SW 1271 (cell line): ENCODE data around the gene SLC35E1.

Experiments used
- DNase-seq, 2 experiments: peaks; one replicate each; lab custom pipeline; 2025; lab: John Stamatoyannopoulos, UW

Gene SLC35E1

DNA sequence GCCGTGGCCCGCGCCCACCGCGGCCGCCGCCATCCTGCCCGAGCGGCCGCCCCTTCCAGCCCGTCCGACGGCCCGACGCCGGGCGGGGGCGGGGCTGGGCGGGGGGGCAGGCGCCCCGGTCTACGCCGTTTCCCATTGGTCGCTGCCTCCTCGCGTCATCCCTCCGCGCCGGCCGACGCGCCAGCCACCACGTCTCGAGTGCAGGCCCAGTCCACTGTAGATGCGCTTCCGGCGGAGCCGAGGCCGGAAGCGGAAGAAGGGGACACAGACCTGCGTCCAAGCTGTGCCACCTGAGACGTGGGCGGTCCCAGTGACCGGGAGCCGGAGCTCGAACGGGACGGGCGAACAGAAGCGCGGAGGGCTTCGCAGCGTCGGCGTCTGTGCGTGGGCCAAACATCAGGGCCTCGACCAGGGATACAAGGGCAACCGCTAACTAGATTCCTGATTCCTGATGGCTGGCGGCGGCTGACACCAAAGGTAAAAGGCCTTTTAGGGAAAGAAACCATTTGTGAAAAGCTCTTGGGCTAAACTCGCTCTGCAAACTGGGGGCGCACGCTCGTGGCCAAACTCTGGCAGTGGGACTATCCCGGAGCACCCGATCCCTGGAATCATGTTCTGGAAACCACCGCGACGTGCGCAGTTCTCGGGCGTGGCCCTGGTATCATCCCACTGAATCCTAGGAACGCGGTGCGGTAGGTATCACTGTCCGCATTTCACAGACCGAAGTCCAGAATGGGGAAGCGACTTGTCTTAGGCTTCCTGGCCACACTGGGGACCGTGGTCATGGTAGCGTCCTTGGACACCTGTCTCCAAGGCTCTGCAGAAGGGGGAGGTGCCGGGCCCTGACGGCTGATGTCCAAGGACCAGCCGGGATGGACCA lies at the start of gene SLC35E1:
SLC35E1 (minus strand) TSS at position 84 of the 880 bp plus-strand sequence; CDS start at position 33, 51 bp downstream.
- peak; percentile 81 to 93 for DNase-seq

DNA sequence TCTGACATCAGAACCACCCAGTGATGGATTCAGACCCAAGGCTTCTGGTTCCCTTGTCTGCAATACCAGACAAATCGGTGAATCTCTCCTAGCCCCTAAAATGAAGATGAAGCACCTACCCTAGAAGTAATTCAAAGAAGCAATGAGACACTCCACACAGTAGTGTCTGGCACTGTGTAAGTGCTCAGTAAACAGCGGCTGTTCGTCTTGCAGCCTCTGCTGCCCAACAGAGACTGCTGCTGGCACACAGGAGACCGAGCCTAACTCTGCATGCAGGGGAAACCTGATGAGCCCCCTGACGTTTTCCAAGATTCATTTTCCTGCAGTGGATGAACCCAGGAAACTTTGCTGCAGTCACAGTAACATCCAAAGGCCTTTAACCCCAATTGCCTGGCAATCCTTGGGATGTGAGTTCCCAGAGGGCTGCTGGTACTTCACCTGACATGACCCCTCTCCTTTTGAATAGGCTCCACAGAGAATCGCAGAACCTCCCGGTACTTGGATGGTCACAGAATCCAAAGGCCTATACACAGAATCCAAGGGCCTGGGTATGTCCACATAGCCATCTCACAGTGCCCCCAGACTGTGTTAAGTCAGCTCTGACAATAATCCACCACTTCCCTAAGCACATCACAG lies 49.1 kb upstream of the SLC35E1 start:
- DNase-seq, result no peak

DNA sequence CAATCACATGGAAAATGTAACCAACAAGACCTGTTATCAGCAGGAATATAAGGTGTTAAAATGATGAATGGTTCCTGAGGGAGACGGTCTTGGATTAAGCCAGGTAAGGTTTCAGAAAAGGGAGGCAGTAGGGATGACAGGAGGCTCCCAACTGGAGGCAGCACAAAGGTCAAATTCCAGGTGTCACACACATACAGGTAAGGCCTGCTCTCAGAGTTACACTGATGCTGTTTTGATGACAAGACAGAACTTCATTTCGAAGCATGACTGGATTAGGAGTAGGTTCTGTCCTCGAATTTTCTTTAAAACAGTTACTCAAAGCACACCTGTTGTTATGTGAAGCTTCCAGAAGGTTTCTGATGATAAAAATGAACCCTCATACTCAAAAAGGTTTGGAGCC lies 48.4 kb upstream of the SLC35E1 start:
- no peak for DNase-seq

DNA sequence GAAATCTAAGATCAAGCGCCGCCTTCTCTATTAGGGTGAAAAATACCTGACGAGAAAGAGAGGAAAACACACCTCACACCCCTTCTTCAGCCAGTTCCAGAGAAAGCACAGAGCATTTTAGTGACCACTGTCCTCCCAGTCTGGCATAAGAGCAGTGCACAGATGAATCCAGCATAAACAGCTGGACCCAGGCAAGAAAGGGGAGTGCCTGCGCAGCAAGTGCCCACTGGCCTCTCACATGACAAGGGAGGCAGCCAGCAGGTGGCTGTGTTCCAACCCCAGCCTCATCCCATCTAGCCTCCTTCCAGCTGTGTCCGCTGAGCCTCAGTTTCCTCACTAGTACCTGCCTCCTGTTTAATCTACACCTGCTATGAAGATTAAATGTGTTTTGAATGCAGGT lies 47.8 kb upstream of the SLC35E1 start:
- no peak for DNase-seq

DNA sequence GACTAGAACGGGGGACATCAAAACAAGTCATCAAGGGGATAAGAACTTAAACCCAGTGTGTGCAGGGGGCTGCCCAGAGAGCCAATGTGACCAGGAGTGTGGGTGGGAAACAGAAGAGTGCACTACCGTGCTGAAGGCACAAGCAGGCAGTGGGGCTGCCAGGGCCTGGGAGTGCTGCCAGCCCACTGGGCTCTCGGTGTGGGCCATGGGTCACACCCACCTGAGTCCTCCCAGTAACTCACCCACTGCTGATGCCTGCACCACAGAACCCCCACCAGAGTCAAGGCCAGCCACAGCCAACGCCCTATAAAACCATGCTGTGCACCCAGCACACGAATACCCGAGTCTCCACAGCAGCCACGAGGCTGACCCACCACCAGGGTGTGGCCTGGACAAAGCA lies 47.2 kb upstream of the SLC35E1 start:
- DNase-seq, result no peak

DNA sequence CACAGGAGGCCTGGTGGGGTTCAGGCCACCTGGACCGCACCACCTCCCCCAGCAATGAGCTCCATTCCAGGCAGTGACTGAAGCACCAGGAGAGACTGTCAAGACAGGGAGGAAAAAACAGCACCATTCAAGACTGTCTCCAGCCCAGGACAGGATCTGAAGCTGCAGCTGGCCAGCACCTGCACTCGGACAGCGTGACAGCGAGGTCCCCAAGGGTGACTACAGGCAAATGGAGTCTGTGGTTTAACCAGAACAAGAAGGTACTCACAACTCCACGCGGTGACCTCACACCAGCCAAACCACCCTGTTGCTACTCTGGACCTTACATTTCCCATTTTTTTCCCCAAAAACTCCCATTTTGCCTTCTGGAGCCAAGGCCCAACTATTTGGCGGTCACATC lies 46.0 kb upstream of the SLC35E1 start:
- DNase-seq, result no peak

DNA sequence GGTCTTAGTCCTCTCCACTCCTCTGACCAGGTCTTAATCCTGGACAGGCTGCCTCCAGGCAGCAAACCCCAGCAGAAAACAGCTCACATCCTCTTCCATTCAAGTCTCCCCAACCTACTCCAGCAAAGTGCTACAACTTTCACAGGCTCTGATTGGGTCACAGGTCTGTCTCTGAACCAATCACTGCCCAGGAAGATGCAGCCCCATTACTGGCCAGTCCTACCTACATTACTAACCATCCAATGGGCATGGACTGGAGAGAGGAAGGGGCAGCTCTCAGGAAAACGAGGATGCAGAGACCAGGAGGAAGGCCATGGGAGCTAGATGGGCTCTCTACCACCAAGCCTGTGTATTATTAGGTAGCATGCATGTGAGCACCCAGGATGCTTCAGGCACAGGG lies 43.6 kb upstream of the SLC35E1 start:
- no peak for DNase-seq

DNA sequence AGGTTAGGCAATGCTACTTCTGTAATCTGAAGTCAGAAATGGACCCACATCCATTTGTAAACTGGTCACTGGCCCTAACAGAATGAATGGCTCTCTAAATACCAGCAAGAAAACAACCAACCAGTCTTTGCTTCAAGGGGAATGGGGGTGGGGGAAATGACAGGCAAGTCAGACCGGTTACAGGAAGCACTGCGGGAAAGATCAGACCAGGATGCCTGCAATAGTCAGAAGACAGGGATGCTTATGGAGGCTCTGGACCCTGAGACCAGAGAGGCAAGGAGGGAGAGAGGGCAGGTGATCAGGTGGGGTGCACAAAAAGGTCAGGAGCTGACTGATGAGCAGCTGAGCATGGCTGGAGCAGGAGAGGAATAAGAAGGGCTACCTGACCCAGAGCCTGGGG lies 42.7 kb upstream of the SLC35E1 start:
- DNase-seq, result no peak

DNA sequence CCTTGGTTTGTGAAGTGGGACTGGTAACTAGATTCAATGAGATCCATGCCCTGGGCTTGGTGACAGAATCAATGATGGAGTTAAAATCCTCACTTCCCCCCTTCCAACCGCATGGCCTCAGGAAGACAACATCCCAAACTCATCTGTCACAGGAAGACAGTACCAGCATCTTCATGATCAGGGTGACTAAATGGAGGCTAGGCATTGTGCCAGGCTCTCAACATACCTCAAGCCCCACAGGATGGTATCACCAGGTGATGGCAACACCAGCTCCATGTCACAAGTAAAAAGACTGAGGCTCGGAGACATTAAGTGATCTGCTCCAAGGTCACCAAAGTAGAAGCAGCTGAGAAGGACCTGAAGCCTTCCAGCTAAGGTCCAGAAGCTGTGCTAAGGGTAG lies 41.6 kb upstream of the SLC35E1 start:
- DNase-seq, result no peak

DNA sequence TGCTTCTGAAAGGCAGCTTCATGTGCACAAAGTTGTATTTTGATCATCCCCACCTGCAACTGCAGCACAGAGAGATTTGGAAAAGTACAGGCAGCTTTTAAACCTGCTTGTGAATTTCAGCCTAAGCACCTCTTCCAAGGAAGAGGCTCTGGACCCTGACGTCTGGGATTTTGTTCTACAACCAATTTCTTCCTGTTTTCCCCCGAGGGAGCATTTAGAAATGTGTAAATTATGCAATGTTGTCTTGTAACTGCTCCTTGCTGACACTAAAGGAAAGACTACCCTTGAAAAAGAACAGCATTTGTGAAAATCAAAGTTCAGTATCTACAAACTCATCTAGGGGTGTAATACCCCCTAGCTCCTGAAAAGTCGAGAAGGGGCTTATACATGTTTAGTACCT lies 40.4 kb upstream of the SLC35E1 start:
- no peak for DNase-seq

DNA sequence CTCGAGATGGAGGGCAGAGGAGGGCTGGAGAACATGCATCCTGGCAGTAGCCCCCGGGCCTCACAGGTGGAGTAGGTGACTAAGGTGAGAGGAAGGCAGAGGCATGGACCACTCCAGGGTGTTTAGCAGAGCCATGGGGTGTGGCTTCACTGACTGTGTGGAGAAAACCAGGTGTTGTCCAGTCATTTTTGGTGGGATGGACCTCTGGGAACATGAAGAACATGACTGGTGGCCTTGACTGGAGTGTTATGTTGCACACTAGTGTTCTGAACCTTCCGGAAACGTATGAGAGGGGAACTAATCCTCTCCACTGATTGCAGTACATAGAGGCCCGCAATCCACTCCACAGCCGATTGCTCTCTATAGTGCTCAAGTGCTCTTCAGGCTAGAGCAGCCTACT lies 38.9 kb upstream of the SLC35E1 start:
- no peak for DNase-seq

DNA sequence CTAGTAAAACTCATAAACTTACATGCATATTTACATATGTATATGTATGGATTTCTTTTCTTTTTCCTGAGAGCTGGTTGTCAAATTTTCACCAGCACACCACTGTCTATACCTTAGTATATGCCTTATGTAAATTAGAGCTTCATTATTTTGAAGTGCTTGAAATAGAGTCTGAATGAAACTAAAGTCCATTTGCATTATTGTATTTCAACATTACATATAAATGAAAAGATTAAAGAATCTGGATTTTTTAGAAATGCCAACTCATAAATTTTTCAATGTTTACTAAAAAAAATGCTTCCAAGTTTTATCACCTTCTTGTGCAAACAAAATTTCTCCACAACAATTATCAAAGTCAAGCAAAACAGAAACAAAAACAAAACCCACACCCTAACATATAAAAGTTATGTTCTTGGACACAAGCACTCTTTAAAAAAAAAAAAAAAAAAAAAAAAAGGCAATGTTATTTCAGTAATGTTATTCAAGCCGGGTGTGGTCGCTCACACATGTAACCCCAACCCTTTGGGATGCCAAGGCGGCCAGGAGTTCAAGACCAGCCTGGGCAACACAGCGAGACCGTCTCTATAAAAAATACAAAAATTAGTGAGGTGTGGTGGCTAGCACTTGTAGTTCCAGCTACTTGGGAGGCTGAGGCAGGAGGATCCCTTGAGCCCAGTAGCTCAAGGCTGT lies 37.4 kb upstream of the SLC35E1 start:
- no peak for DNase-seq

DNA sequence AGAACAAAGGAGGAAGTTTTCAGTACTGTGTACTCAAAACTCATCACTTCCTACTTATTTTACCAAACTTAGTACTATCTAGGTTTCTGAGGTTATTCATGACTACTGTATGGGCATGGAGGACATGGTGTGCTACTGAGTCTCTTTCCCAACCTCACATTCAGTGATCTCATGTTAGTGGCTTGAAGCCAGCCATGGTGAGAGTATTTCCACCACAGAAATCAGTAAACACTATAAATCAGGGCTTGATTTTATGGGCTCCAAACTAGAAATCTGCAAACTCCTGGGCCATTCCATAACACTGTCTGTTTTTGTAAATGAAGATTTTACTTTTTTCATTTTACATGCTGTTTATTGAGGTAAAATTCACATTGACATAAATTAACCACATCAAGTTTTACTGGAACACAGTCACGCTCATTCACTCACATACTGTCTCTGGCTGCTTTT lies 36.1 kb upstream of the SLC35E1 start:
- no peak for DNase-seq

DNA sequence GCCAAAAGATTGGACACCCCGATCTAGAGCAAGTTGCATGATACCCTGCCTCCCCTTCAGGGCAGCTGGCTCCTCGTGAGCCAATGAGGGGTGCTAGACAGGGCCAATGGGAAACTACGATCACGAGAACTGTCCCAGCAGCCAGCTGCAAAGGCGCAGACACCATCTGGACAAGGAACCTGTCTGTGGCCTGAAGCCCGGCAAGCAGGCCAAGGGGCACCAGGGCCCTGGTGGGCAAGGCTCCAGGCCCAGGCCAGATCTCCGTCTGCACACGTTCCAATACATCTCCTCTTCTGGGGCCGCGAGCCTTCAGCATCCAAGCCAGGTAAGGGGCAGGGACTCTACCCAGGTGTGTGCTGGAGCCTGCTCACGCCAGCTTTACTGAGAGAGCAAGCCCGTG lies 35.6 kb upstream of the SLC35E1 start:
- DNase-seq, result no peak

DNA sequence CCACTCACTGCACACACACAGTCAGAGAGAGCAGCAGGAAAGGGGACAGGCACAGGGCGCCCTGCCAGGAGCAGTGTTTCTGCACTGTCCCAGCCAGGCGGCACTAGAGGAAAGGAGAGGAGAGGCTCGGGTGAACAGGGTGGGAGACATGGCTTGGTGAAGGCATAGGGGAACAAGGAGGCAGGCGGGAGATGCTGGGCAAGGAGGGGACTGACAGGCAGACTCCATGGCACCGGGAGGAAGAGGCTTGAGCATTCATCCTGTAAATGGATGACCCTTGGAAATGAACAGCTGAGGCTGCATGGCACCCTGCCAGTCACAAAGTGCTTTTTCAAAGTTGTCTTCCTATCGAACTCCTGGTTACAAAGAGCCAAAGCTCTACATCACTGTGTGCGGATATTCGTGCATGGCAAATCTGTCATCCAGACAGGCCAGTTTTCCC lies 33.4 kb upstream of the SLC35E1 start:
- no peak for DNase-seq

DNA sequence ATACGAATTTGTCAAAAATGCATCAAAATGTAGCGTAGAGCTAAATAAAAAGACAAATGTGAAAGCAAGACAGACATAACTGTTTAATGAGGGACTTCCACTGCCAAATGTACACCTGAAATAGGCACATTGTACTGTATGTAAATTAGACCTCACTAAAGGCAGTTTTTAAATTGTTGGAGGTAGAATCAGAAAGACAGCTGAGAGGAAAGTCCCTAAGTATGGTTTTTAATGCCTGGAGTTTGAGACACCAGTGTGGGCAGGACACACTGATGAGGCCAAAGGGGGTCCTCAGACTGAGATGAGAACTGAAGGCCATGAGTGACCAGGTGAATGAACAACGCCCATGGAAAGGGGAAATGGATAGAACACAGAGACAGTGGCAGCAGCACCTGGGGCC lies 32.9 kb upstream of the SLC35E1 start:
- no peak for DNase-seq

DNA sequence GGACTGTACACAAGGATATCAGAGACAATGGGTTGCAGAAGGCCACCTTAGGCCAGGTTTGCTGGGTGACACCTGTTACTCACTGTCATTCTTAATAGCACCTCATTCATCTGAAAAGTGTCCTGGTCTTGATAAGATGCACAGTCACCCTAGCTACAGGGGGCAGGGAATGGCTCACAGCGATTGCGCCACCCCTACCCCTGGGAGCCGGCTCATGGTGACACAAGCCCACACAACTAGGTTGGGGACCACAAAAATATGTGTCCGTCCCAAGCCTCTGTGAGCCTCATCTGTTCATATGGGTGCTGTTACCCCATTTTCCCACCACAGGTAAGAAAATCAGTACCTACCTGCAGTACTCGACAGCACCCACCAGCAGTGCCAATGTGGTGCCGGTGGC lies 32.4 kb upstream of the SLC35E1 start:
- DNase-seq, result no peak

DNA sequence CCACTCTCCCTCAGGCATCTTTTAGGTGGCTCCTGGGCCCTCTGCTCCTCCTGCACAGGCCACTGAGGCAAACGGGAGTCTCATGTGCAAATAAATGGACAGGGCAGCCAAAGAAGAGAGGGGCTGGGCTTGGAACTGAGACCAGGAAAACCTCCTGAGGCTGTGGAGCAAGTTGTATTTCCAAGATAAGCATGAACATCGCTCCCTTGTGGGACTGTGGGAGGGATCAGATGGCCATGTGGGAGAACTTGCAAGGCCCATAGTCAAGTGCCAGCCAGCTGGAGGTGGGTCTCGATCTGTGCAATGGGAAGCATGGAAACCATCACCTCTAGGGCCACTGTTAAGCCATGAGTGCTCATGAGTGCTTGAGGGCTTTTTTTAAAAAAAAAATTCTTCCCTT lies 30.9 kb upstream of the SLC35E1 start:
- DNase-seq, result no peak

DNA sequence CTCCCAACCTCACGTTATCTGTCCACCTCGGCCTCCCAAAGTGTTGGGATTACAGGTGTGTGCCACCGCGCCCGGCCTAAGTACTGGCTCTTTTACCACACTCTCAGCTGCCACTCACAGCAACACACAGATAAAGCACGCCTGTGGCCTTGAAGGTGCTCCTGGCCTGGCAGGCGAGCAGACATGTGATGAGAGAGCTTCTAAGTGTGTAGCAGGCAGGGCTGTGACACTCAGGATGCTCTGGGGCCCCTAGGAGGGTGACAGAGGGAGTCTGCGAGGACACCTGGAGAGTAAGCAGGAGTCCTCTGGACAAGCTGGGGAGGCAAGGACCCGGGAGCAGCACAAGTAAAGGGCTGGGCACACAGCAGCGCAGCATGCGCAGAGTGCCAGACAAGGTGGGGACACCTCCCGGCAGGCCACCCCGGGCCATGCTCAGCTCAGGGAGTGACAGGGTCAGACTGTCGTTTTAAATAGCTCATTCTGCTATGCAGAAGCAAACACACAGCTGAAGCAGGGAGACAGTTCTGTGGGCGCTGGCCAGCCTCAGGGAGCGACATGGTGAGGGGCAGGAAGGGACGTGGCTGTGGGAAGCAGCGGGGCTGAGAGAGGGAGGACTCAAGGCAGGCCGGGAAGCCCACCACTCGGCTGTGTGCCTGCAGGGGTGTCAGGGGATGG lies 29.3 kb upstream of the SLC35E1 start:
- no peak for DNase-seq

DNA sequence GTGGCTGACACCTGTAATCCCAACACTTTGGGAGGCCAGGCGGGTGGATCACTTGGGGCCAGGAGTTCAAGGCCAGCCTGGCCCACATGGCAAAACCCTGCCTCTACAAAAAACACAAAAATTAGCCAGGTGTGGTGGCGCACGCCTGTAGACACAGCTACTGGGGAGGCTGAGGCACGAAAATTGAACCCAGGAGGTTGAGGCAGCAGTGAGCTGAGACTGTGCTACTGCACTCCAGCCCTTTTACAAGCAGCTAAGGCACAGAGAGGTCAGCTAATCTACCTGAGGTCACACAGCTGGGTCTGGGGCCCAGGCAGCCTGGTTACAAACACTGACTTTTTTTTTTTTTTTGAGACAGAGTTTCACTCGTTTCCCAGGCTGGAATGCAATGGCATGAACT lies 28.6 kb upstream of the SLC35E1 start:
- DNase-seq, result no peak

DNA sequence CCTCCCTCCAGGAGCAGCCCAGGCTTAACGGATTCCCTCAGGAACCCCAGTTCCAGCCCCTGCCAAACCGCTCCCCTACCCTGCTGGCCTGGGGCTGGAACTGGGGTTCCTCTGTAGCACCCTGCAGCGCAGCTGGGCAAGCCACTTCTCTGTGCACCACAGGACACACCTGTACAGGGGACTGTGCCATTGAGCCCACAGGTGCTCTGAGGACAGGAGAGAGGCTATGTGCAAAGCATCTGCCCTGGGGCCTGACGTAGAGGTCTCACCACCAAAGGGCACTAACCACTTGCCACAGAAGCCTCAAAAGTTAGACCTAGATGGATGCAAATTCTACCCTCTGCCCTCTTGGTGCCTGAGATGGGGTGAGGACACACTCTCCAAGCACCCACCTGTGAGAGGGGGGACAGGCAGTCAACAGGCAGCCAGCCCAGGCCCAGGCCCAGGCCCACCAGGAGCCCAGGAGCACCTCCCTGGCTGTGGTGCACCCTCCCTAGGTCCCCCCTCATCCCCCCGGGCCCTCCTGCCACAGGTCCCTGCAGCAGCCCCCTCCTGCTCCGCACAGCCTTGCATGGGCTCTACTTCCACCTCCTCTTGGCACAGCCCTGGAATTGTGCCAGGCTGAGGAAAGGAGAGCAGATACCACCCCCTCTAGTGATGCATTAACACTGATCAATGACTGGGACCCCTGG lies 27.6 kb upstream of the SLC35E1 start:
- no peak for DNase-seq

DNA sequence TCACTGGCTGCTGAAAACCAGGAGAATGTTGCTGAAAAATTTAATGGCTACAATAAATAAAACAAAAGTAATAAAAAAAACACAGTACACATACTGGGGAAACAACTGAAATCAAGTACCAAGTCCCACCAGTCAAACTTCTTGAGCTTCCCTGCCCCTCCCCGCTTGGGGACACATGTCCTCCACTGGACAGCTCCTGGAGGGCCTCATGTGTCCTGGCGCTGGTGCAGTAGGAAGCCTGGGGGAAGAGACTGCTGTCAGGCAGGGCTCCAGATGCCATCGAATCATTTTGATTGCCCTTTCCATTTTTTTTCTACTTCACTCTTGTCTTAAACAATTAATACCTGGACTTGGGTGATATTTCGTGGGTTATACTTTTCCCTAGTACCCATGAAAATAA lies 26.6 kb upstream of the SLC35E1 start:
- DNase-seq, result no peak
